ENCODE data around the gene MRPL27.

Gene MRPL27

GRCh38 chr17:50358177-50358576 is 14.8 kb downstream of the MRPL27 start:
- no peak for TF ChIP-seq CTCF (conservative IDR thresholded peaks at IDR 0.05)
- H3K27ac ChIP-seq = no peak overlapping the region

- TF ChIP-seq CTCF (conservative IDR thresholded peaks at IDR 0.05) = no peak
- H3K27ac ChIP-seq = no peak overlapping the region
Measured at GRCh38 chr17:50356892-50357510, 16.0 kb downstream of the MRPL27 start.

GRCh38 chr17:50356418-50356817 is 16.6 kb downstream of the MRPL27 start:
- no peak for TF ChIP-seq CTCF (conservative IDR thresholded peaks at IDR 0.05)
- H3K27ac ChIP-seq = no peak overlapping the region

- no peak overlapping the region for H3K27ac ChIP-seq
- TF ChIP-seq CTCF (conservative IDR thresholded peaks at IDR 0.05) = no peak
Measured at GRCh38 chr17:50355701-50356341, 17.2 kb downstream of the MRPL27 start.

GRCh38 chr17:50355336-50355700 is 17.7 kb downstream of the MRPL27 start:
- no peak overlapping the region for H3K27ac ChIP-seq
- no peak for TF ChIP-seq CTCF (conservative IDR thresholded peaks at IDR 0.05)

- no peak for TF ChIP-seq CTCF (conservative IDR thresholded peaks at IDR 0.05)
- no peak overlapping the region for H3K27ac ChIP-seq
Measured at GRCh38 chr17:50354776-50355175, 18.2 kb downstream of the MRPL27 start.

GRCh38 chr17:50354198-50354597 is 18.8 kb downstream of the MRPL27 start:
- no peak for TF ChIP-seq CTCF (conservative IDR thresholded peaks at IDR 0.05)
- H3K27ac ChIP-seq = no peak overlapping the region
